Kidney (tissue), 14 donors: ENCODE measurements around the gene ZP3. TPM values are rescaled to one million over a fixed set of nuclear protein-coding genes. Genes with fewer than 3 reads are reported as not detected.

Experiments
- DNase-seq, 5 donors: peaks; one replicate each; pipeline ENCODE4 v3.0.0-alpha.2; 2013 to 2020
- FAIRE-seq: peaks from 2 replicates; lab custom pipeline; 2012; peaks lifted over from hg19 to GRCh38; lab: Jason Lieb, UNC
- H3K27ac ChIP-seq, 2 donors: one replicate each; pipeline ENCODE4 v1.7.0; 2013; ENCODE audit warnings: low read depth in 2 of 2, low read length in 2 of 2, inconsistent platforms in 1 of 2
- H3K27me3 ChIP-seq: one replicate; pipeline ENCODE4 v1.7.1; 2013; ENCODE audit warnings: low read length, inconsistent platforms; ENCODE audit not compliant: control insufficient read depth, insufficient read depth
- H3K36me3 ChIP-seq, 3 donors: one replicate each; pipeline versions ENCODE4 v1.7.0 to v1.7.1; 2013; ENCODE audit warnings: low read length in 3 of 3, control low read depth in 1 of 3, inconsistent platforms in 1 of 3; ENCODE audit not compliant: insufficient read depth in 3 of 3, control insufficient read depth in 2 of 3
- H3K4me1 ChIP-seq, 3 donors: one replicate each; pipeline versions ENCODE4 v1.7.0 to v1.7.1; 2013; ENCODE audit warnings: low read length in 3 of 3, inconsistent platforms in 1 of 3, low read depth in 1 of 3; ENCODE audit not compliant: control insufficient read depth in 2 of 3, insufficient read depth in 2 of 3
- H3K4me3 ChIP-seq, 3 donors: one replicate each; pipeline versions ENCODE4 v1.7.0 to v1.8.1; 2013; ENCODE audit warnings: low read length in 3 of 3, control low read depth in 1 of 3, inconsistent platforms in 1 of 3
- H3K9ac ChIP-seq, 3 donors: one replicate each; pipeline versions ENCODE4 v1.7.0 to v1.7.1; 2013; ENCODE audit warnings: low read length in 3 of 3, control low read depth in 1 of 3, inconsistent platforms in 1 of 3
- H3K9me3 ChIP-seq, 3 donors: one replicate each; pipeline versions ENCODE4 v1.7.0 to v1.7.1; 2013; ENCODE audit warnings: low read length in 3 of 3, control low read depth in 1 of 3, inconsistent platforms in 1 of 3; ENCODE audit not compliant: control insufficient read depth in 2 of 3, insufficient read depth in 1 of 3
- intact Hi-C: fragments of 100-400 bp; cut with DNase I; formaldehyde crosslinking; loops from one replicate; pipeline ENCODE4 v1.11.1; 2022
- polyA plus RNA-seq: library from polyadenylated mRNA; stranded (reverse); fragments of 350-450 nt; fragmentation: Illumina TruSeq; extraction: RNeasy Lipid Tissue Mini Kit (QIAGEN cat#74804); gene quantifications from one replicate; pipeline ENCODE4 v1.2.3, GENCODE V29; 2014; ENCODE audit warnings: low read depth, low replicate concordance; ENCODE audit not compliant: insufficient read depth
- total RNA-seq: library from RNA; stranded (reverse); fragmentation: NEBNext Ultra II Directional; extraction: Animal tissue kit (Norgen Biotek cat#: 25700); gene quantifications from one replicate; pipeline ENCODE4 v1.2.1, GENCODE V29; 2021
- TF ChIP-seq, protein P1 (sequence below): IDR thresholded peaks from 3 replicates; pipeline ENCODE4 v1.5.1; 2012; ENCODE audit warnings: mild to moderate bottlenecking, moderate library complexity, borderline replicate concordance; ENCODE audit not compliant: insufficient read depth; ENCODE audit errors: extremely low read depth
- donor health status: control.
- donor health status: control.
- donor health status: control.
- donor health status: control.
- donor health status: control.
- donor health status: DM: yes; HTN: yes; CAD: no.
- donor health status: Normal renal cell carcinoma (clear cell type).

The ZP3 gene
- total and polyA plus RNA-seq, 2 donors from 2014 or later: 2.8 to 17.5 TPM

DNA sequence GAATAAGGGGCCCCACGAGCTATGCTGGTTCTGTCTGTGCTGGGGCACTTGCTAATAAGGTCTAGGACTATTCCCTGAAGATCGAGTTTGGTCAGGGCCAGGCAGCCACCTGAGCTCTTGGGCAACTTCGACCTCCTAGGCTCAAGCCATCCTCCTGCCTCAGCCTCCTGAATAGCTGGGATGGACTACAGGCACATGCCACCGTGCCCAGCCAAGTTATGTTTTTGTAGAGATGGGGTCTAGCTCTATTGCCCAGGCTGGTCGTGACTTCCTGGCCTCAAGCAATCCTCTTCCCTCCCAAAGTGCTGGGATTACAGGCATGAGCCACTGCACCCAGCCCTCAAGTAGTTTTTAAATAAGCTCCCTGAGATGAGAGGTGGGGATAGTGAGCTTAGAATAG is 2.9 kb downstream of the ZP3 start:
- no peaks in the 10 kb centered on the region for H3K36me3 ChIP-seq
- no peaks in the 10 kb centered on the region for H3K9me3 ChIP-seq
- FAIRE-seq (no peak), DNase-seq (peak in 1 of 5 donors; percentile 32)
- intact Hi-C loops: no loop called here
- no peak overlapping the region for H3K9ac ChIP-seq
- H3K4me3 ChIP-seq: no peak overlapping the region
- TF ChIP-seq, protein P1, sequence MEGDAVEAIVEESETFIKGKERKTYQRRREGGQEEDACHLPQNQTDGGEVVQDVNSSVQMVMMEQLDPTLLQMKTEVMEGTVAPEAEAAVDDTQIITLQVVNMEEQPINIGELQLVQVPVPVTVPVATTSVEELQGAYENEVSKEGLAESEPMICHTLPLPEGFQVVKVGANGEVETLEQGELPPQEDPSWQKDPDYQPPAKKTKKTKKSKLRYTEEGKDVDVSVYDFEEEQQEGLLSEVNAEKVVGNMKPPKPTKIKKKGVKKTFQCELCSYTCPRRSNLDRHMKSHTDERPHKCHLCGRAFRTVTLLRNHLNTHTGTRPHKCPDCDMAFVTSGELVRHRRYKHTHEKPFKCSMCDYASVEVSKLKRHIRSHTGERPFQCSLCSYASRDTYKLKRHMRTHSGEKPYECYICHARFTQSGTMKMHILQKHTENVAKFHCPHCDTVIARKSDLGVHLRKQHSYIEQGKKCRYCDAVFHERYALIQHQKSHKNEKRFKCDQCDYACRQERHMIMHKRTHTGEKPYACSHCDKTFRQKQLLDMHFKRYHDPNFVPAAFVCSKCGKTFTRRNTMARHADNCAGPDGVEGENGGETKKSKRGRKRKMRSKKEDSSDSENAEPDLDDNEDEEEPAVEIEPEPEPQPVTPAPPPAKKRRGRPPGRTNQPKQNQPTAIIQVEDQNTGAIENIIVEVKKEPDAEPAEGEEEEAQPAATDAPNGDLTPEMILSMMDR: no peak
- H3K4me1 ChIP-seq: peaks cover 0 to 2% (median 2%) of the 10 kb centered on the region in 3 donors
- no peak overlapping the region for H3K27ac ChIP-seq
- H3K27me3 ChIP-seq: no peaks in the 10 kb centered on the region

DNA sequence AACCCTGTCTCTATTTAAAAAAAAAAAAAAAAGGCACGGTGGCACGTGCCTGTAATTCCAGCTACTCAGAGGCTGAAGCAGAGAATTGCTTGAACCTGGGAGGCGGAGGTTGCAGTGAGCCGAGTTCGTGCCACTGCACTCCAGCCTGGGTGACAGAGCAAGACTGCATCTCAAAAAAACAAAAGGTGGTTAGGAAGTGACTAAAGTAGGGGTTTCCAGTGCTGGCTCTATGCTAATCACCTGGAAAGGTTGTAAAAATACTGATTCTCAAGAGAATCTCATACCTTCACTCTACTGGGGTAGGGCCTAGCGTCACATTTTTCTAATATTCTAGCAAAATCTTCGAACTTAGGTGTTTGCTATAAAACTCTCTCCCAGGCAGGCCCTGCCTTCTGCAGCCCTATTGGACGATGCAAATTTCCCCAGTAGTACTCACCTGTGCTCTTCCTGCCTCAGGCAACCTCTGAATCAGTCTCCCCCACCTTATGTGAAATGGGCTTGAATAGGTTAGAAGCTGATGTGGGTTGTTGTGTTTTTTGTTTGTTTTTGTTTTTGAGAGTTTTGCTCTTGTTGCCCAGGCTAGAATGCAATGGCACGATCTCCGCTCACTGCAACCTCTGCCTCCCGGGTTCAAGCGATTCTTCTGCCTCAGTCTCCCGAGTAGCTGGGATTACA is 3.5 kb downstream of the ZP3 start:
- no peak overlapping the region for H3K9ac ChIP-seq
- H3K4me1 ChIP-seq: peaks cover 0 to 1% (median under 1%) of the 10 kb centered on the region in 3 donors
- TF ChIP-seq, protein P1: no peak
- intact Hi-C loops: no loop called here
- DNase-seq: no peak
- no peaks in the 10 kb centered on the region for H3K36me3 ChIP-seq
- H3K9me3 ChIP-seq: no peaks in the 10 kb centered on the region
- H3K27ac ChIP-seq: no peak overlapping the region
- no peak overlapping the region for H3K4me3 ChIP-seq
- FAIRE-seq: no peak
- no peaks in the 10 kb centered on the region for H3K27me3 ChIP-seq

DNA sequence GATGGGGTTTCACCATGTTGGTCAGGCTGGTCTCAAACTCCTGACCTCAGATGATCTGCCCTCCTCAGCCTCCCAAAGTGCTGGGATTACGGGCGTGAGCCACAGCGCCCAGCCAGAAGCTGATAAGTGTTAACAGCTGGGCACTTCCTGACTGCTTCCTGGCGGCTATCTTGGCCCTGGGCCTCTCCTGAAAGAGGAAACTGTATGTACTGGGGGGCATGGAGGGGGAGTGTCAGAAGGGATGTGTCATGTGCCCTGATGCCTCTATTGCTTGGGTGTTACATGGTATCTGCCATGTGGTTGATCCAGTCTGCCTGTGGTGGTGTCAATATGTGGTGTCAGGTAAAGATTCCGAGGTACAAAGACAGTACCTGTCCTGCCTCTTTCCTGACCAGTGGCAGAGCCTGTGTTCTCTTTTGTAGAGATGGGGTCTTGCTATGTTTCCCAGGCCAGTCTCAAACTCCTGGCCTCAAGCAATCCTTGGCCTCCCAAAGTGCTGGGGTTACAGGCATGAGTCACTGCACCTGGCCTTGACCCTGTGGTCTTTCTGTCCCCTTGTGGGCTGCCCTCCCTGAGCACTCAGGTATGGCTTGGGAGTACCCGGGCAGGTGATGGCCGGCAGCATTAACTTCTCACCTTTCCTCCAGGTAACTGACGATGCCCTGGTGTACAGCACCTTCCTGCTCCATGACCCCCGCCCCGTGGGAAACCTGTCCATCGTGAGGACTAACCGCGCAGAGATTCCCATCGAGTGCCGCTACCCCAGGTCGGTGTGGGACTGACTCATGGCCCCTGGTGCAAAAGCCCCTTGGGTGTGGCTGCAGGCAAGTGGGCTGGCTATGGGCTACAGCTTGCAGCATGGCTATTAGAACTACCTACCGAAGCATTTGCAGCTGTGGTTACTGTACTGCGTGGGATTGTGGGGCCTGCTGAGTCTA is 4.4 kb downstream of the ZP3 start:
- FAIRE-seq (no peak), DNase-seq (peak in 1 of 5 donors; percentile 62)
- no peaks in the 10 kb centered on the region for H3K4me1 ChIP-seq
- H3K4me3 ChIP-seq: no peak overlapping the region
- no peaks in the 10 kb centered on the region for H3K9me3 ChIP-seq
- TF ChIP-seq, protein P1: no peak
- H3K36me3 ChIP-seq: no peaks in the 10 kb centered on the region
- intact Hi-C loops: no loop called here
- no peak overlapping the region for H3K27ac ChIP-seq
- no peak overlapping the region for H3K9ac ChIP-seq
- H3K27me3 ChIP-seq: no peaks in the 10 kb centered on the region
